ENCODE results near the gene CAMSAP3.

- TF ChIP-seq POLR2A (IDR thresholded peaks at IDR 0.05) = no peak
- TF ChIP-seq CTCF (IDR thresholded peaks at IDR 0.05) = no peak
- TF ChIP-seq POLR2AphosphoS5 (IDR thresholded peaks at IDR 0.05) = no peak
These were observed 7.4 kb downstream of the CAMSAP3 start for GRCh38 chr19:7602935-7603497.
